Uterus (tissue), 4 donors: ENCODE measurements around the gene TCP1. TPM values are rescaled to one million over a fixed set of nuclear protein-coding genes. Genes with fewer than 3 reads are reported as not detected.

Experiments
- DNase-seq, 2 donors: peaks; one replicate each; pipeline ENCODE4 v3.0.0-alpha.2; 2019 to 2020
- H3K27ac ChIP-seq, 2 donors: fragments of 200-600 bp; sonication (generic); 1 replicate in 1 of 2; 2 replicates in 1 of 2; pipeline ENCODE4 v1.5.1; 2016 to 2018
- H3K27me3 ChIP-seq, 2 donors: fragments of 200-600 bp; sonication (generic); one replicate each; pipeline ENCODE4 v1.5.1; 2018 to 2019; ENCODE audit warnings: control low read depth in 1 of 2
- H3K36me3 ChIP-seq, 2 donors: fragments of 200-600 bp; sonication (generic); one replicate each; pipeline ENCODE4 v1.5.1; 2019; ENCODE audit warnings: control low read depth in 1 of 2
- H3K4me1 ChIP-seq, 2 donors: fragments of 200-600 bp; sonication (generic); one replicate each; pipeline ENCODE4 v1.5.1; 2018 to 2019; ENCODE audit warnings: control low read depth in 1 of 2
- H3K4me3 ChIP-seq, 2 donors: fragments of 200-600 bp; sonication (generic); 1 replicate in 1 of 2; 2 replicates in 1 of 2; pipeline ENCODE4 v1.5.1; 2018 to 2019; ENCODE audit warnings: mild to moderate bottlenecking in 1 of 2
- H3K9me3 ChIP-seq, 2 donors: fragments of 200-600 bp; sonication (generic); one replicate each; pipeline ENCODE4 v1.5.1; 2019; ENCODE audit warnings: control low read depth in 1 of 2
- CTCF ChIP-seq, 4 experiments: fragments of 200-600 bp in 2 of 4; fragments of 450-650 bp in 2 of 4; sonication (generic) in 2 of 4; IDR thresholded peaks; one replicate each; pipeline ENCODE4 v1.5.1; 2016 to 2019; ENCODE audit warnings: antibody characterized with exemption in 4 of 4, mild to moderate bottlenecking in 2 of 4, moderate library complexity in 1 of 4
- POLR2A ChIP-seq, 2 donors: fragments of 450-650 bp; IDR thresholded peaks; one replicate each; pipeline ENCODE4 v1.6.1; 2016; ENCODE audit warnings: antibody characterized with exemption in 2 of 2, mild to moderate bottlenecking in 1 of 2, moderate library complexity in 1 of 2
- intact Hi-C: fragments of 100-400 bp; cut with DNase I; formaldehyde crosslinking; loops from one replicate; pipeline ENCODE4 v1.15.1; 2023; ENCODE audit warnings: low total_unique reads
- total RNA-seq, 4 donors: library from RNA; depleted of rRNA in 3 of 4; stranded (reverse); fragments of >200 nt in 3 of 4; gene quantifications; one replicate each; pipeline versions ENCODE4 v1.1.0 to v1.2.4, GENCODE V29; 2014 to 2023
- donor health status: DM: yes; HTN: yes; CAD: no.

The TCP1 gene
- total RNA-seq, 4 donors from 2014 or later = 109 to 241 (median 170) TPM

DNA sequence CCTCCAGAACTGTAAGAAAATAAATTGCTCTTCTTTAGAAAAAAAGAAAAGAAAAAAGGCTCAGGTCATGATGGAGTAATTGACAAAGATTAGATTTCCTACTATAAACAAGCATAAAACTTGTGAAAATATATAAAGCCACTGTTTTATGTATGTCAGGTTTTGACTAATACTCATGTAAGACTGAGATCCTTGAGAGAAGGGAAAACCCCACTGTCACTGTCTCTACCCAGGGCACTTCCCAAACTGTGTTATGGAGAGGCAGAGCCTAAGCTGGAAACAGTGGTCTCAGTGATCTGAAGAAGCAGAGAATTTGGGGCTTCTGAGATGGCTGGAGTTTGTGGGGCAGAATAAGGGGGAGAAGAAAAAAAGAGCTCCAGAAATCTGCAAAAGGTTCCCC is 19.9 kb downstream of the TCP1 start:
- intact Hi-C loops = no loop called here
- Histone ChIP-seq H3K4me1 (no peaks in the 10 kb centered on the region), H3K9me3 (no peaks in the 10 kb centered on the region), H3K36me3 (no peaks in the 10 kb centered on the region), H3K4me3 (no peak overlapping the region), H3K27me3 (no peaks in the 10 kb centered on the region), H3K27ac (no peak overlapping the region)
- DNase-seq = no peak
- TF ChIP-seq CTCF (IDR thresholded peaks at IDR 0.05) = no peak
- TF ChIP-seq POLR2A (IDR thresholded peaks at IDR 0.05) = no peak

GRCh38 chr6:159766906-159767305 is 22.5 kb downstream of the TCP1 start:
- DNase-seq = no peak
- H3K36me3 ChIP-seq = no peaks in the 10 kb centered on the region
- TF ChIP-seq POLR2A (IDR thresholded peaks at IDR 0.05) (no peak), CTCF (IDR thresholded peaks at IDR 0.05) (no peak)
- H3K27me3 ChIP-seq = no peaks in the 10 kb centered on the region
- no peak overlapping the region for H3K4me3 ChIP-seq
- intact Hi-C loops = no loop called here
- no peaks in the 10 kb centered on the region for H3K4me1 ChIP-seq
- H3K9me3 ChIP-seq = no peaks in the 10 kb centered on the region
- no peak overlapping the region for H3K27ac ChIP-seq

DNA sequence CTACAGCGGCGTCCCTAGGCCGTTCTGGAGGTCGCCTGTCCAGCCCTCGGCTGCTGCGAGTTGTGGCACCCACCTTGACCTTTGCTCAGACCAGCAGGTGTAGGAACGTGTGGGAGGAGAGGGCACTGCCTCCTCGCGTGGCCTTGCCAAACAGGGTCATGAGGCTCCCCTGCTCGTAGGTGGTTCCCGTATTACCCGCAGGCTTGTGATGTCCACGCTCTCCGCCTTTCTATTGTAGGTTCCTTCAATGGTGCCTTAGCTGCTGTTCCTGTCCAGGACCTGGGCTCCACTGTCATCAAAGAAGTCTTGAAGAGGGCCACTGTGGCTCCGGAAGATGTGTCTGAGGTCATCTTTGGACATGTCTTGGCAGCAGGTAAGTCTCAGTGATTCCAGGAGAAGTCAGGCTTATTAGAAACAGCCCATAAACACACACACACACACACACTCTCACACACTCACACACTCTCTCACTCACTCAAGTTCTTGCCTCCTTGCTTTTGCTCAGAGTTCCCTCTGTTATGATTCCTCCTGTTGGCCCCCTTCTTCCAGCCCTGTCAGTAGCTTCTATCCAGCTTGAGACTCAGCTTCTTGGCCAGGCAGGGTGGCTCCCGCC is 26.6 kb downstream of the TCP1 start:
- Histone ChIP-seq H3K9me3 (no peaks in the 10 kb centered on the region), H3K4me1 (no peaks in the 10 kb centered on the region), H3K27ac (peak overlapping the region; percentile 99 to 100), H3K27me3 (no peaks in the 10 kb centered on the region), H3K4me3 (peak overlapping the region; percentile 92 to 98), H3K36me3 (no peaks in the 10 kb centered on the region)
- intact Hi-C loops = loop anchor here (5.0 kb wide), 1 partner anchor 35 kb away; the partner anchor contains the start of gene WTAP
- TF ChIP-seq CTCF (IDR thresholded peaks at IDR 0.05) (no peak), POLR2A (IDR thresholded peaks at IDR 0.05) (no peak)
- DNase-seq = no peak

DNA sequence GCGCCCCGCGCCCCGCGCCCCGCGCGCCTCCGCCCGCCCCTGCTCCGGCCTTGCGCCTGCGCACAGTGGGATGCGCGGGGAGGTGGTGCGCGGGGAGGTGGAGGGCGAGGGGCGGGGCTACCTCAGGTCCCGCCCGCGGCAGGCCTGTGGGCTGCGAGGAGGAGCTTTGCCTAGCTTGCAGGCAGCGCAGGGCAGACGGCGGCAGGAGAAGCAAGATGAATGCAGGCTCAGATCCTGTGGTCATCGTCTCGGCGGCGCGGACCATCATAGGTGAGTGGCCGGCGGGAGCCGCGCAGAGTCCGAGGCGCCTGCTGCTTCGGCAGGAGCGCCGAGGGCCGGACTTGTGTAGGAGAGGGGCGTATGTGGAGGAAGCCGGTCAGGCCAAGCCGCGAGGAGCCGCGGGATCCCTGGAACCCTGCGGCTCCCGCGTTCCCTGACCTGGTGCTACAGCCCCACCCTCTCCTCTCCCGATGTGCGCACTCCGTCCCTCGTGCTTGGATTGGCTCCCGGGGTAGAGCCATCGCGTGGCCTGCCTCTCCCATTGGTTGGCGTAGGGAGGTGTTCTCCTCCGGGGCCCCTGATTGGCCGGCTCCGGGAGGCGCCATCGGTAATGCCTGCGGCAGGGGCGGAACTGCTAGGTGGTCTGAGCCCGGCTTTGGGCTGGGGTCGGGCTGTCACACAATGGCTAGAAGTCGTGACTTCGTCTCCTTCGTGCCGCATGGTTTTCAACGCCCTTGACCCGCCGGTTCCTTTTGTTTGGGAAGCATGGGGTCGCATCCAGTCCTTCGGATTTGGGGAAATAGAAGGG is 27.3 kb downstream of the TCP1 start, which contains the start of gene ACAT2:
ACAT2 (plus strand) TSS at position 173 of the 808 bp plus-strand sequence; CDS start at position 216, 43 bp downstream.
- no peaks in the 10 kb centered on the region for H3K4me1 ChIP-seq
- TF ChIP-seq POLR2A (IDR thresholded peaks at IDR 0.05) (peak; percentile 50 to 77), CTCF (IDR thresholded peaks at IDR 0.05) (peak in 2 of 4 experiments; percentile 15 to 37)
- no peaks in the 10 kb centered on the region for H3K9me3 ChIP-seq
- peak within 1 kb of the TSS; percentile 99 to 100 for H3K27ac ChIP-seq
- H3K4me3 ChIP-seq = peak within 1 kb of the TSS; percentile 92 to 98
- intact Hi-C loops = loop anchor here (5.0 kb wide), 1 partner anchor 35 kb away; the partner anchor contains the start of gene WTAP
- DNase-seq = peak; percentile 94 to 96
- no peaks in the 10 kb centered on the region for H3K36me3 ChIP-seq
- H3K27me3 ChIP-seq = no peaks in the 10 kb centered on the region
